ENCODE measurements around the gene BEST1.

The BEST1 gene

GRCh38 chr11:61950035-61950547 is at the start of gene BEST1:
Gene BEST1, plus strand, starts transcription at chr11:61950351. Its CDS starts 1,456 bp downstream, at chr11:61951807.
- no peak for TF ChIP-seq CTCF (conservative IDR thresholded peaks at IDR 0.05)
- no peak within 1 kb of the TSS for H3K27ac ChIP-seq

GRCh38 chr11:61901397-61901796 is 48.8 kb upstream of the BEST1 start:
- TF ChIP-seq CTCF (conservative IDR thresholded peaks at IDR 0.05) = no peak
- no peak overlapping the region for H3K27ac ChIP-seq

- no peak overlapping the region for H3K27ac ChIP-seq
- TF ChIP-seq CTCF (conservative IDR thresholded peaks at IDR 0.05) = no peak
These were observed 47.8 kb upstream of the BEST1 start for GRCh38 chr11:61902313-61902712.

- H3K27ac ChIP-seq = no peak overlapping the region
- no peak for TF ChIP-seq CTCF (conservative IDR thresholded peaks at IDR 0.05)
These were observed 46.3 kb upstream of the BEST1 start for GRCh38 chr11:61903845-61904244.

GRCh38 chr11:61904539-61905048 is 45.6 kb upstream of the BEST1 start:
- H3K27ac ChIP-seq = no peak overlapping the region

GRCh38 chr11:61905067-61905696 is 45.0 kb upstream of the BEST1 start:
- TF ChIP-seq CTCF (conservative IDR thresholded peaks at IDR 0.05) = no peak
- H3K27ac ChIP-seq = no peak overlapping the region

More at GRCh38 chr11:61904539-61905048, 45.6 kb upstream of the BEST1 start:
- no peak for TF ChIP-seq CTCF (conservative IDR thresholded peaks at IDR 0.05)

- no peak overlapping the region for H3K27ac ChIP-seq
- no peak for TF ChIP-seq CTCF (conservative IDR thresholded peaks at IDR 0.05)
These were observed 44.2 kb upstream of the BEST1 start for GRCh38 chr11:61905801-61906521.

Data from VCaP (cell line).